Middle frontal gyrus (tissue), 1 donor: ENCODE data around the gene SV2B.
A peak's percentile ranks its signal among the peaks of the same experiment; 100 is the strongest.

Experiments used
- DNase-seq: peaks from one replicate; pipeline ENCODE4 v3.0.0-alpha.2; 2015; ENCODE audit warnings: low spot score; ENCODE audit errors: extremely low spot score

SV2B gene

DNA sequence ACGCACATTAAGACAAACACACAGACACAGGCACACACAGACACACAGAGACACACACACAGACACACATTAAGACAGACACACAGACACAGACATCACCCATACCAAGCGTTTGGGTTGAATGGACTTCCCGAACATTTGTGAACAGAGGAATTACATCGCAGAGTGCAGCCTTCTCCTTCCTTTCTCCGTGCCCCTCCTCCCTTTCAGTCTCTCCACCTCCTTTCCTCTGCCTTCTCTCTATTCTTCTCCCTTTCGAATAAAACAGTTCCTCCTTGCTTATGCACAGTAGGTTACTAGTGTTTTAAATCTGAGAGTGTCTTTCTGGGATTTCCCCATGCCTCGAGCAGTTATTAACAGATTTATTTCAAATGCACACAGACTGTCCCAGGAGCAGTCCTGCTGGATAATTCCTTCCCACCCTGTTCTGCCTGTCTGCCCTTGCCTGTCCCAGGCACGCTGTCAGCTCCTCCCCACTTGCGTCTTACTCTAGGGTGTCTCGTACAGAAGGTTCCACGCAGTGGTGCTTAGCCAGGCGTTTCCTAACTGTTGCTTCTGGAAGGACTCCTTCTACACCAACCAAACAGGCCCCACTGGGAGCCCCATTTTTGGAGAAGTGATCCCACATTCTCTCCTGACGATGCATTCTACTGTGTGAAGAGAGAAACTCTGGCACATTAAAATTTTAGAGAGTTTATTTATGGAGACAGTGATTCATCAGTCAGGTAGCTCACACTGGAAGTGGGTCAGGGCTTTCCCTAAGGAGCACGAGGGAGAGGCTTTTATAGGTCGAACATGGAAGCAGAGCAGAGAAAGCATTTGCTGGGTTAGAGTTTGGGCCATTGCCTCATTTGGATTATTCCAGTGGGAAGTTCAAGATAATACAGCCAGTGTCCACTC lies 163.8 kb downstream of the SV2B start:
- no peak for DNase-seq

DNA sequence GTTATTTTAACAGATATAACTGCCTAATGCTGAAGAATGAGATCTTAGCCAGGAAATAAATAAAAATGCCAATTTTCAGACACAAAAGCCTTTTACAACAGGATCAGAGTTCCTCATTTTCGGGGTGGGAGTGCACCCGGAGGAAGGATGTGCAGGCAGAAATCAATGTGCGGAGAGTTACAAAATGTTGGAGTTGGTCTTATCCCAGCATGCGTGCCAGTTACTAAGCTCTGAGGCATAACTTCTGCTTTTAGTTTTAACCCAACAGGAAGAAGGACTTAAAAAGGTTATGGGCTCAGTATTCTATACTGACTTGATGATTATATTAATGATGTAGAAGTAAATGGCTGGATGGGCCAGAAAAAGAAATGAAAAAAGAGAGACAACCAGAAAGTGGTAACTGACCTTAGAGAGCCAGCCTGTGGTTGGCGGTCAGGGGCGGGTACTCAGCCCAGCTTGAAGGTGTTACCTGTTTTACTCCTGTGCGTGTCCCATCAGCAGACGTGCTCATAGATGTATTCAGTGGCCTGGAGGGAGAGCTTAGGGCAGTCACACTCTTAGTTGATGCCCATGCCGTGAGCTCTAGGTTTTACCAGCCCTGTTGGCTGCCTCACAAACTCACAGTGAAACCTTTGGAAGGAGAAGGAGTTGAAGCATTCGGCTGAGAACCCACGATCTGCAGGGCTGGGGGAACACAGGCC lies 164.7 kb downstream of the SV2B start:
- DNase-seq = no peak

DNA sequence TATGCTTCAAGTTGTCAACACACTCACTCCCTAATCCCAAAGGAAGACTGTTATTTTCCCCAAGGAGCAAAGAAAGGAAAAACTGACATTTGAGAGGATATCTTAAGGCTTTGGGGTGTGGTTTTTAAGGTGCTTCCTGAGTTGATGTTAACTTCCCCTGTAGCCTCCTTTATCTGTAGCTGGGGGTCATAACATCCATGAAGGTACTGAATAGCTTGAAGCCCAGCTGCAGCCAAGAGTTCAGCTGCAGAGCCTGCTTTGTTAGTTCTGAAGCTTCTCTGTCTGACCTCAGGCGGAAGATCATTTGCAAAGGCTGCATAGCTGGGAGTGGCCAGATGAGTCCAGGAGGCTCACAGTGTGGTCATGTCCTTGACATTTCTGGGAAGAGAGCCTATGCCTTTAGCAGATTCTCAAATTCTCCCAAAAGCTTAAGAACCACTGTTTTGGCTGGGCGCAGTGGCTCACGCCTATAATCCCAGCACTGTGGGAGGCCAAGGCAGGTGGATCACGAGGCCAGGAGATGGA lies 165.4 kb downstream of the SV2B start:
- no peak for DNase-seq

GRCh38 chr15:91268510-91268909 lies 168.5 kb downstream of the SV2B start:
- no peak for DNase-seq

DNA sequence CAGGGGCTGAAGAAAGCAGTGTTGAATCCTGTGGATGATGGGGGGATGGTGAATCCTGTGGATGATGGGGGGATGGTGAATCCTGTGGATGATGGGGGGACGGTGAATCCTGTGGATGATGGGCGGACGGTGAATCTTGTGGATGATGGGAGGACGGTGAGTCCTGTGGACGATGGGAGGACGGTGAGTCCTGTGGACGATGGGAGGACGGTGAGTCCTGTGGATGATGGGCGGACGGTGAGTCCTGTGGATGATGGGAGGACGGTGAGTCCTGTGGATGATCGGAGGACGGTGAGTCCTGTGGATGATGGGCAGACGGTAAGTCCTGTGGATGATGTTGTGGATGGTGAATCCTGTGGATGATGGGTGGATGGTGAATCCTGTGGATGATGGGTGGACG lies 170.7 kb downstream of the SV2B start:
- DNase-seq = no peak

GRCh38 chr15:91271565-91272153 lies 171.6 kb downstream of the SV2B start:
- DNase-seq = peak; percentile 60

GRCh38 chr15:91275844-91276243 lies 175.8 kb downstream of the SV2B start:
- DNase-seq = no peak

DNA sequence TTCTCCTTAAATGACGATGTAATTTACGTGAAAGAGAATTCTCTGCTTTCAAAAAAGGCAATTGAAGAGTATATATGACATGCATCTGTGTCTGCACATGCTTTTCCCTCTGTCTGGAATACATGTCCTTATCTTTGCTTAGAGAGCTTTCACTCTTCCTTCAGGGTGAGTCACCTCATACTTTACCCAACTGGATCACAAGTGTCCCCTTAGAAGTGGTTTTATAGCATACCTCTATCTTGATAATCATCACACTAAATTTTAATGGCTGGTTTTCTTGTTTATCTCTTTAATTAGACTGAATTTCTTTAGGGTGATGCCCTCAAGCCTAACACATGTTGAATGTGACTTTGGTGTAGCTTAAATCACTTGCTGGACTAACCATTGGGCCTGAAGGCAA lies 178.9 kb downstream of the SV2B start:
- no peak for DNase-seq

DNA sequence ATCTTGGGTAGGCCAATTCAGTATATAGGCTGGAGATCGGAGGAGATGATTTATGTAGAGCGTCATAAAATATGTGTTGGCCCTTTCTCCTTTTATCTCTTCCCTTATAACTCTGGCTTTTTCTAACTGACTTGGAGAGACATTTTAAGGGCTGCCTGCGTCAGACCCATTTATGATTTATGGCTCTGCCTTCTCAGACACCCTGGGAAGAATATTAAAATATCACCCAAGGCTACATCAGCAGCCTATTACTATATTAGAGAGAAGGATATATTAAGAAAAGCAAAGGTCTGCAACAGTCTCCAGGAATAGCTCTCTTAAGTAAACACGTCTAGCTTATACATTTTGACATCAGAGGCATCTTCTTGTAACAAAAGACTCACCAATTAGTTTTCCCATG lies 179.4 kb downstream of the SV2B start:
- DNase-seq = no peak

DNA sequence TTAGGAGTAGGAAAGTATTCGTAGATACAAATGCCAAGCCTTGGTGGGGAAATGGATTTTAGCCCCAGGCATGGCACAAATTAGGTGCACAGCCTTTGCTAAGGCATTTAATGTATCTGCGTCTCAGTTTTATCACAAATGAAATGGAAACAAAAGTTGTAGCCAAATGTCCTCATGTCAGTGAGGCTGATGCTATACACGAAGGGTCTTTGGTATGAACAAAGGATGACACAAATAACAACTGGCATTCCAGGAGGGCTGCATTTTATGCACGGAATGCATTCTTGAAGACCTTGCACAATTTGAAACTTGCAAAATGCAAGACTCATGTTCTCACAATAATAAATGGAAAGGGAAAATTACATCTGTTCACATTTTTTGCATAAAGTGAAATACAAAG lies 181.9 kb downstream of the SV2B start:
- no peak for DNase-seq

GRCh38 chr15:91282486-91282885 lies 182.4 kb downstream of the SV2B start:
- peak; percentile 6 for DNase-seq

DNA sequence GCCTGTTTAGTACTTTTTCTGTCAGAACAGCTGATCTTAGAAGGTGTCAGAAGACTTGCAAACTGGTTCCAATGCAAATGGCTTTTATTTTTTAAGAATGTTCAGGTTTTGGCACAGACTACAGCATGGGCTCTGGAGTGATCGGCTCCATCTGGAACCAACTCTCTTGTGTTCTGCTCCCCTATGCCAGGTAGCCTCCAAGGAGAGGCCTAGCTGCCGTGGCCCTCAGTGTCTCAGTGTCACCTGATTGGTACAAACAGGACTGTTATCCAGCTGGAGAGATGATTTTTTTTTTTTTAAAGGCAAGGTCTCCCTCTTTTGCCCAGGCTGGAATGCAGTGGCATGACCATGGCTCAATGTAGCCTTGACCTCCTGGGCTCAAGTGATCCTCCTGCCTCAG lies 183.1 kb downstream of the SV2B start:
- no peak for DNase-seq

GRCh38 chr15:91284758-91285466 lies 184.9 kb downstream of the SV2B start:
- DNase-seq = no peak

GRCh38 chr15:91289324-91289723 lies 189.3 kb downstream of the SV2B start:
- DNase-seq = no peak

- no peak for DNase-seq
These were observed 190.5 kb downstream of the SV2B start for GRCh38 chr15:91290553-91290952.

- DNase-seq = no peak
These were observed 191.6 kb downstream of the SV2B start for GRCh38 chr15:91291673-91292072.

- no peak for DNase-seq
These were observed 194.3 kb downstream of the SV2B start for GRCh38 chr15:91294344-91294743.

- no peak for DNase-seq
These were observed 194.7 kb downstream of the SV2B start for GRCh38 chr15:91294795-91295194.

GRCh38 chr15:91298101-91298500 lies 198.0 kb downstream of the SV2B start:
- no peak for DNase-seq

DNA sequence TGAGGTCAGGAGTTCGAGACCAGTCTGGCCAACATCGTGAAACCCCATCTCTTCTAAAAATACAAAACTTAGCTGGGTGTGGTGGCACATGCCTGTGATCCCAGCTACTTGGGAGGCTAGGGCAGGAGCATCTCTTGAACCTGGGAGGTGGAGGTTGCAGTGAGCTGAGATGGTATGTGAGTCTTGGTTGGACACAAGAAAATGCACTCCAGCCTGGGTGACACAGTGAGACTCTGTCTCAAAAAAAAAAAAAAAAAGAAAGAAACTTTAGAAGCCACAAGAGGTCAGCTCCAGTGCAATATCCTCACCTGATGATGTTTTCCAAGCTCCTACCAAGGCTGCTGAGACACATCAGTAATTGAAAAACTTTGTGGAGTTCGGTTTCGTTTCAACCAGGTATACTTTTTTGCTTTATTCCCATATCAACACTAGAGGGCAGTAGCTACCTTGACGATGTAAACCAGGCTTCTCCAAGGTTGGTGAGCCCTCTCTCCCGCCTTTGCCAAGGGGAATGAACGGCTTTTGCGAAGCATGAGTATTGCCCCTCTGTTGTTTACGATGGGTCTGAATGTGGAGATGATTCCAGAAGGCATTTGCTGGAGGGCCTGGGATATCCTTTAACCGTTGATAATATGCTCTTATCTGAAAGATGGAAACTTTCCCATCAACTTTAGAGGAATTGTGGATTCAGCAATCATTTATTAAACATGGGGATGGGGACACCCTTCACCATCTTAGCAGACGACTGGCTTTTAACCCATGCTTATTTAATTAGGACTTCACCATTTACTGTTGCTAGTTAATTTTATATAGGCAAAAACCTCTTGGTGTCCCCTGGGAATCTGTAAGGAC lies 202.8 kb downstream of the SV2B start:
- DNase-seq = peak; percentile 36

DNA sequence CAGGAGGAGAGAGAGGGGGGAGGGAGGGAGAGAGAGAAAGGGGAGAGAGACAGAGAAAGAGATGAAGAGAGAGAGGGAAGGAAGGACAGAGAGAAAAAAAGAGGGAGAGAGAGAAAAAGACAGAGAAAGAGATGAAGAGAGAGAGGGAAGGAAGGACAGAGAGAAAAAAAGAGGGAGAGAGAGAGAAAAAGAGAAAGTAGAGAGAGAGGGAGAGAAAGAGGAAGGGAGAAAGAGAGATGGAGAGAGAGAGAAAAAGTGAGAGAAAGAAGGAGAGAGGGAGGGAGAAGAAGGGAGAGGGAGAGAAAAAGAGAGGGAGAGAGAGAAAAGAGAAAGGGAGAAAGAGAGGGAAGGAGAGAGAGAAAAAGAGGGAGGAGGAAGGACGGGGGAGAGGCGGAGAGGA lies 204.2 kb downstream of the SV2B start:
- no peak for DNase-seq
